PC-3 (cell line): ENCODE measurements around the gene SERGEF.
"Not testable (repeated sequence)": the region's sequence is repeated elsewhere in the genome, so short reads cannot be mapped to it uniquely, and the experiment has no call there.

Source experiments
- EZH2 ChIP-seq: fragments of 300-600 bp; sonication (generic); IDR thresholded peaks from one replicate; pipeline ENCODE4 v1.6.1; 2017; ENCODE audit warnings: antibody characterized with exemption, mild to moderate bottlenecking, low read length; ENCODE audit not compliant: unreplicated experiment
- TF ChIP-seq, protein P1 (sequence below): fragments of 300-600 bp; sonication (generic); conservative IDR thresholded peaks from 2 replicates; pipeline ENCODE4 v1.5.1; 2017; ENCODE audit warnings: antibody characterized with exemption, low read depth, mild to moderate bottlenecking, low read length

DNA sequence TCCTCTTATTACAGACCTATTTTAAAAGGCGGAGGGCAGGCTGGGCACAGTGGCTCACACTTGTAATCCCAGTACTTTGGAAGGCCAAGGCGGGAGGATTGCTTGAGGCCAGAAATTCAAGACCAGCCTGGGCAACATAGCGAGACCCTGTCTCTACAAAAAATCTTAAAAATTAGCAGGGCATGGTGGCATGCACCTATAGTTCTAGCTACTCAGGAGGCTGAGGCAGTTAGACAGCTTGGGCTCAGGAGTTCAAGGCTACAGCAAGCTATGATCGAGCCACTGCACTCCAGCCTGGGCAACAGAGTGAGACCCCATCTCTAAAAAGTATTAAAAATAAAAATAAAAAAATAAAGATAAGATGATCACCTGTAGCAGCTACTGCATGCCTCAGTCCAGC is 12.7 kb downstream of the SERGEF start:
- TF ChIP-seq, protein P1, sequence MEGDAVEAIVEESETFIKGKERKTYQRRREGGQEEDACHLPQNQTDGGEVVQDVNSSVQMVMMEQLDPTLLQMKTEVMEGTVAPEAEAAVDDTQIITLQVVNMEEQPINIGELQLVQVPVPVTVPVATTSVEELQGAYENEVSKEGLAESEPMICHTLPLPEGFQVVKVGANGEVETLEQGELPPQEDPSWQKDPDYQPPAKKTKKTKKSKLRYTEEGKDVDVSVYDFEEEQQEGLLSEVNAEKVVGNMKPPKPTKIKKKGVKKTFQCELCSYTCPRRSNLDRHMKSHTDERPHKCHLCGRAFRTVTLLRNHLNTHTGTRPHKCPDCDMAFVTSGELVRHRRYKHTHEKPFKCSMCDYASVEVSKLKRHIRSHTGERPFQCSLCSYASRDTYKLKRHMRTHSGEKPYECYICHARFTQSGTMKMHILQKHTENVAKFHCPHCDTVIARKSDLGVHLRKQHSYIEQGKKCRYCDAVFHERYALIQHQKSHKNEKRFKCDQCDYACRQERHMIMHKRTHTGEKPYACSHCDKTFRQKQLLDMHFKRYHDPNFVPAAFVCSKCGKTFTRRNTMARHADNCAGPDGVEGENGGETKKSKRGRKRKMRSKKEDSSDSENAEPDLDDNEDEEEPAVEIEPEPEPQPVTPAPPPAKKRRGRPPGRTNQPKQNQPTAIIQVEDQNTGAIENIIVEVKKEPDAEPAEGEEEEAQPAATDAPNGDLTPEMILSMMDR, result not testable (repeated sequence)
- not testable (repeated sequence) for TF ChIP-seq EZH2
